DND-41 (cell line): ENCODE measurements around the gene MCHR1.

ENCODE experiments used
- ATAC-seq: fragments of 200-7000 bp; cut with Tn5 transposase; 3 replicates; pipeline ENCODE4 v1.9.1; 2021; ENCODE audit warnings: low read depth; ENCODE audit not compliant: insufficient read depth
- DNase-seq: peaks from one replicate; pipeline ENCODE4 v3.0.0-alpha.2; 2020
- H2AFZ ChIP-seq: 2 replicates; pipeline ENCODE4 v1.6.0; 2012; ENCODE audit warnings: low read depth, low read length
- H3K27ac ChIP-seq: 2 replicates; pipeline ENCODE4 v1.5.1; 2012; ENCODE audit warnings: low read length, inconsistent platforms
- H3K27me3 ChIP-seq: fragments of 200-600 bp; sonication (generic); 2 replicates; pipeline ENCODE4 v1.6.0; 2012; ENCODE audit warnings: low read length, mild to moderate bottlenecking, inconsistent platforms; ENCODE audit not compliant: insufficient read depth, poor library complexity
- H3K36me3 ChIP-seq: 2 replicates; pipeline ENCODE4 v1.5.1; 2012; ENCODE audit warnings: low read length, inconsistent platforms; ENCODE audit not compliant: insufficient read depth
- H3K4me1 ChIP-seq: 2 replicates; pipeline ENCODE4 v1.5.1; 2012; ENCODE audit warnings: mild to moderate bottlenecking, low read length; ENCODE audit not compliant: insufficient read depth
- H3K4me2 ChIP-seq: 2 replicates; pipeline ENCODE4 v1.6.0; 2012; ENCODE audit warnings: mild to moderate bottlenecking, moderate library complexity, low read length, inconsistent platforms; ENCODE audit not compliant: insufficient read depth
- H3K4me3 ChIP-seq, 2 experiments: fragments of 200-600 bp in 1 of 2; shearing (Covaris generic) in 1 of 2; 2 replicates each; pipeline ENCODE4 v1.5.1; 2012 to 2016; ENCODE audit warnings: inconsistent platforms in 2 of 2, low read length in 2 of 2, mild to moderate bottlenecking in 2 of 2, low read depth in 1 of 2, moderate library complexity in 1 of 2
- H3K79me2 ChIP-seq: 2 replicates; pipeline ENCODE4 v1.6.0; 2012; ENCODE audit warnings: low read length, inconsistent platforms; ENCODE audit not compliant: insufficient read depth
- H3K9ac ChIP-seq: 2 replicates; pipeline ENCODE4 v1.6.0; 2012; ENCODE audit warnings: low read depth, mild to moderate bottlenecking, inconsistent platforms, low read length, moderate library complexity
- H3K9me3 ChIP-seq: 2 replicates; pipeline ENCODE4 v1.5.1; 2012; ENCODE audit warnings: low read length, moderate library complexity, mild to moderate bottlenecking, inconsistent platforms; ENCODE audit not compliant: insufficient read depth, severe bottlenecking
- H4K20me1 ChIP-seq: 2 replicates; pipeline ENCODE4 v1.6.0; 2012; ENCODE audit warnings: low read length; ENCODE audit not compliant: insufficient read depth
- EZH2 ChIP-seq: IDR thresholded peaks from 3 replicates; pipeline ENCODE4 v1.6.1; 2012; ENCODE audit warnings: borderline replicate concordance, low read depth, mild to moderate bottlenecking, moderate library complexity, low read length, inconsistent platforms; ENCODE audit not compliant: severe bottlenecking
- TF ChIP-seq, protein P1 (sequence below): IDR thresholded peaks from 2 replicates; pipeline ENCODE4 v1.5.1; 2012; ENCODE audit warnings: borderline replicate concordance, low read length, moderate library complexity, mild to moderate bottlenecking; ENCODE audit not compliant: poor library complexity, severe bottlenecking; ENCODE audit errors: extremely low read depth

The MCHR1 gene

DNA sequence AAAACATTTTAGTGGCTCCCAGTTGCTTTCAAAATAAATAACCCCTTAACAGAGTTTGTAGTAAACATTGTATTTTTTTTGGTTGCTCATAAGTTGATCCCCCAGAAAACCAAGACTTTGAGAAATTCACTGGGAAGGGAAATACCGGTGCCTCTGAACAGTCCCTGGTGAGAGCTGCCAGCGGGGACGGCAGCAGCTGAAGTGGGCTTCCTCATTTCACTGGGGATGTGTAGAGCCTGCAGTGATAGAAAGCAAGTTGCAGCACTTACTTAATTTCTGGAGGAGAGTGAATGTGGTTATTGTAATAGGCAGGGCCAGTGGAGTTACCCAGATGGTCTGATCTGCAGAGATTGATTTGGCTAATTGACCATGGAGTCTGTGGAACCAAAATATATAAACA, 18.6 kb upstream of the MCHR1 start:
- Histone ChIP-seq H3K4me1 (no peaks in the 10 kb centered on the region), H3K36me3 (no peaks in the 10 kb centered on the region), H3K9ac (no peak overlapping the region), H3K27ac (no peak overlapping the region), H3K4me3 (no peak overlapping the region), H2AFZ (no peak overlapping the region), H4K20me1 (no peaks in the 10 kb centered on the region), H3K27me3 (no peaks in the 10 kb centered on the region), H3K4me2 (no peak overlapping the region), H3K9me3 (no peaks in the 10 kb centered on the region), H3K79me2 (no peaks in the 10 kb centered on the region)
- TF ChIP-seq, protein P1, sequence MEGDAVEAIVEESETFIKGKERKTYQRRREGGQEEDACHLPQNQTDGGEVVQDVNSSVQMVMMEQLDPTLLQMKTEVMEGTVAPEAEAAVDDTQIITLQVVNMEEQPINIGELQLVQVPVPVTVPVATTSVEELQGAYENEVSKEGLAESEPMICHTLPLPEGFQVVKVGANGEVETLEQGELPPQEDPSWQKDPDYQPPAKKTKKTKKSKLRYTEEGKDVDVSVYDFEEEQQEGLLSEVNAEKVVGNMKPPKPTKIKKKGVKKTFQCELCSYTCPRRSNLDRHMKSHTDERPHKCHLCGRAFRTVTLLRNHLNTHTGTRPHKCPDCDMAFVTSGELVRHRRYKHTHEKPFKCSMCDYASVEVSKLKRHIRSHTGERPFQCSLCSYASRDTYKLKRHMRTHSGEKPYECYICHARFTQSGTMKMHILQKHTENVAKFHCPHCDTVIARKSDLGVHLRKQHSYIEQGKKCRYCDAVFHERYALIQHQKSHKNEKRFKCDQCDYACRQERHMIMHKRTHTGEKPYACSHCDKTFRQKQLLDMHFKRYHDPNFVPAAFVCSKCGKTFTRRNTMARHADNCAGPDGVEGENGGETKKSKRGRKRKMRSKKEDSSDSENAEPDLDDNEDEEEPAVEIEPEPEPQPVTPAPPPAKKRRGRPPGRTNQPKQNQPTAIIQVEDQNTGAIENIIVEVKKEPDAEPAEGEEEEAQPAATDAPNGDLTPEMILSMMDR = no peak
- ATAC-seq (no peak), DNase-seq (no peak)

DNA sequence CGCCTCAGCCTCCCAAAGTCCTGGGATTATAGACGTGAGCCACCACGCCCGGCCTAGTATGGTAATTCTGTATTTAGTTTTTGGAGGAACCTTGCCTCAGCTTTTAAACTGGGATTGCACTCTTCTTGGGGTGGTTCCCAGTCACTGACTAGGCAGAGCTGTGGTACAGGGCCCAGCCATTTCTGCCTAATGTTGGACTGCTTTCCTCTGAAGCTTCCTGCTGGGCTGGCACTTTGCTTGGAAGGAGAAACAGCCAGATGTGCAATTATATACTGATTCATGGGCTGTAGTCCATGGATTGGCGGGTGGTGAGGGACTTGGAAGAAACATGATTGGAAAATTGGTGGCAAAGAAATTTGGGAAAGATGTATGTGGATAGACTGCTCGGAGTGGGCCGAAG, 17.6 kb upstream of the MCHR1 start:
- Histone ChIP-seq H3K4me3 (no peak overlapping the region), H3K9me3 (no peaks in the 10 kb centered on the region), H2AFZ (no peak overlapping the region), H4K20me1 (no peaks in the 10 kb centered on the region), H3K4me1 (no peaks in the 10 kb centered on the region), H3K79me2 (no peaks in the 10 kb centered on the region), H3K27me3 (no peaks in the 10 kb centered on the region), H3K27ac (no peak overlapping the region), H3K4me2 (no peak overlapping the region), H3K9ac (no peak overlapping the region), H3K36me3 (no peaks in the 10 kb centered on the region)
- TF ChIP-seq, protein P1 = no peak
- TF ChIP-seq EZH2 = no peak
- ATAC-seq = no peak
- no peak for DNase-seq

DNA sequence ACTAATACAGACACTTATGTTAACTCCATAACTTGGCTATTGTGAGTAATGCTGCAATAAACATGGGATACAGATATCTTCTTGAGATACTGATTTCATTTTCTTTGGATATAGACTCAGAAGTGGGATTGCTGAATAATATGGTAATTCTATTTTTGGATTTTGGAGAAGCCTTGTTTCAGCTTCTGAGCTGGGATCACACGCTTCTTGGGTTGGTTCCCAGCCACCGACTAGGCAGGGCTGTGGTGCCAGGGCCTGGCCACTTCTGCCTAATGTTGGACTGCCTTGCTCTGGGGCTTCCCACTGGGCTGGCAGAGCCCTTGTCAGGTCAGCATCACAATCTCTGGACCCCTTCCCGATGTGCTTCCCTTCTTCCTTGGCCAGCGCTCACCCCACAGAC, 14.0 kb upstream of the MCHR1 start:
- Histone ChIP-seq H3K36me3 (no peaks in the 10 kb centered on the region), H4K20me1 (no peaks in the 10 kb centered on the region), H3K79me2 (no peaks in the 10 kb centered on the region), H3K9me3 (no peaks in the 10 kb centered on the region), H3K4me1 (peaks cover 11% of the 10 kb centered on the region), H2AFZ (no peak overlapping the region), H3K9ac (no peak overlapping the region), H3K4me3 (no peak overlapping the region), H3K27me3 (no peaks in the 10 kb centered on the region), H3K27ac (no peak overlapping the region), H3K4me2 (no peak overlapping the region)
- TF ChIP-seq, protein P1 = no peak
- TF ChIP-seq EZH2 = no peak
- no peak for DNase-seq
- no peak for ATAC-seq
